ENCODE data around the gene CLCN3. TPM values are rescaled to one million over a fixed set of nuclear protein-coding genes. Genes with fewer than 3 reads are reported as not detected.
"Not testable (repeated sequence)": the region's sequence is repeated elsewhere in the genome, so short reads cannot be mapped to it uniquely, and the experiment has no call there.

The CLCN3 gene
- total and polyA plus RNA-seq, 2 of the 4 experiments (the other 2 are of a cell fraction): 13.0 to 22.8 TPM

GRCh38 chr4:169624012-169624411 lies 3.6 kb downstream of the CLCN3 start:
- not testable (repeated sequence) for H3K4me3 ChIP-seq (ENCODE audit: insufficient read depth, low read depth, low read length); ATAC-seq (ENCODE audit: low read depth)
- in situ Hi-C loops (cut with MboI; ENCODE audit: low sequenced_read_pairs): loop anchor here (25.0 kb wide), 1 partner anchor 438 kb away; no protein-coding TSS in a partner anchor

More at GRCh38 chr4:169624012-169624411, 3.6 kb downstream of the CLCN3 start:
- H3K9ac ChIP-seq (ENCODE audit: low read depth, low read length); H3K27me3 ChIP-seq (ENCODE audit: control insufficient read depth, insufficient read depth, low read length); intact Hi-C loops (cut with micrococcal nuclease); H3K36me3 ChIP-seq (ENCODE audit: control insufficient read depth, insufficient read depth, low read length); H4K5ac ChIP-seq (ENCODE audit: low read depth, low read length); H2BK5ac ChIP-seq (ENCODE audit: low read depth, low read length, poor library complexity, severe bottlenecking); H2AFZ ChIP-seq (replicated peaks; ENCODE audit: low read length, poor library complexity); H4K8ac ChIP-seq (ENCODE audit: low read depth in 2 of 2, low read length in 2 of 2); H2BK20ac ChIP-seq (ENCODE audit: low read depth, low read length); BruUV-seq (replicated peaks); H2AK9ac ChIP-seq (replicated peaks; ENCODE audit: low read depth, low read length, poor library complexity); H3K27ac ChIP-seq (ENCODE audit: insufficient read depth, low read length); H3K4me2 ChIP-seq (ENCODE audit: low read depth, low read length); H3K56ac ChIP-seq (ENCODE audit: extremely low read depth, insufficient read depth, low read length); dilution Hi-C loops (cut with HindIII; ENCODE audit: low sequenced_read_pairs, unreplicated experiment); H3K18ac ChIP-seq (ENCODE audit: low read depth, low read length); H2BK120ac ChIP-seq (ENCODE audit: low read depth, low read length); H3K23ac ChIP-seq (ENCODE audit: low read depth, low read length); H3K4me1 ChIP-seq (ENCODE audit: control insufficient read depth, insufficient read depth, low read length); H2AK5ac ChIP-seq (ENCODE audit: low read depth, low read length); H2BK15ac ChIP-seq (ENCODE audit: low read depth, low read length); H3K9me1 ChIP-seq (ENCODE audit: insufficient read depth, low read length); H3K14ac ChIP-seq (replicated peaks; ENCODE audit: low read depth, low read length); POLR2A ChIA-PET (ENCODE audit: unreplicated experiment); H3K4ac ChIP-seq (ENCODE audit: low read depth, low read length); H3K9me3 ChIP-seq (ENCODE audit: control insufficient read depth, insufficient read depth, low read length); CTCF ChIA-PET; H4K91ac ChIP-seq (ENCODE audit: insufficient read depth, low read depth, low read length); DNase-seq: not testable (repeated sequence)
- 100% methylated on average over 2 of the region's 6 CpGs; no CpG with 5 or more reads in 1 of the 2 experiments for WGBS, 2 experiments (ENCODE audit: extremely low coverage in 2 of 2, insufficient read length in 1 of 2)
- peaks cover 7 to 16% of the 10 kb centered on the region in 2 experiments for H3K79me1 ChIP-seq (ENCODE audit: low read depth in 1 of 2, low read length in 2 of 2)
- H4K20me1 ChIP-seq (ENCODE audit: insufficient read depth, low read length): peaks cover 31% of the 10 kb centered on the region; the same call in 1 of the 2 replicates
